ENCODE results near the gene MDM1. TPM values are rescaled to one million over a fixed set of nuclear protein-coding genes. Genes with fewer than 3 reads are reported as not detected.

The MDM1 gene
- polyA plus RNA-seq, 1 donor (not counting 4 experiments of a cell fraction or from before 2014, with no cell fraction given): 7.5 TPM

- Histone ChIP-seq H3K36me3 (ENCODE audit: control insufficient read depth in 2 of 2, extremely low read depth in 1 of 2, insufficient read depth in 2 of 2, low read length in 2 of 2) (no peaks in the 10 kb centered on the region), H3K79me2 (ENCODE audit: control insufficient read depth, insufficient read depth, low read length) (no peaks in the 10 kb centered on the region), H3K4me2 (ENCODE audit: control insufficient read depth, extremely low read depth, insufficient read depth, low read depth, low read length) (no peak overlapping the region), H3K27ac (ENCODE audit: control insufficient read depth, insufficient read depth, low read length) (no peak overlapping the region), H3K9ac (ENCODE audit: control insufficient read depth, extremely low read depth, insufficient read depth, low read length) (peak overlapping the region; percentile 30), H3K4me3 (ENCODE audit: control insufficient read depth in 2 of 3, extremely low read depth in 1 of 3, insufficient read depth in 2 of 3, low read depth in 1 of 3, low read length in 3 of 3) (no peak overlapping the region), H3K9me1 (ENCODE audit: control insufficient read depth, extremely low read depth, insufficient read depth, low read length) (no peaks in the 10 kb centered on the region), H3K27me3 (ENCODE audit: control insufficient read depth, extremely low read depth, insufficient read depth, low read length) (no peaks in the 10 kb centered on the region), H3K9me3 (ENCODE audit: control insufficient read depth, low read depth, low read length) (no peaks in the 10 kb centered on the region), H2AFZ (ENCODE audit: control insufficient read depth, low read length) (peak overlapping the region; percentile 24), H4K20me1 (ENCODE audit: control insufficient read depth, extremely low read depth, insufficient read depth, low read length) (no peaks in the 10 kb centered on the region), H3K4me1 (ENCODE audit: control insufficient read depth, extremely low read depth, insufficient read depth, low read length) (no peaks in the 10 kb centered on the region)
- FAIRE-seq (peak; percentile 86), DNase-seq (ENCODE audit: low read depth, low spot score) (no peak)
- dilution Hi-C loops (cut with MboI; ENCODE audit: extremely low pct_ligation_motif_present, low sequenced_read_pairs): no loop called here
- TF ChIP-seq CTCF (optimal IDR thresholded peaks at IDR 0.05 in 1 of 3, IDR thresholded peaks at IDR 0.05 in 1 of 3, conservative IDR thresholded peaks at IDR 0.05 in 1 of 3; ENCODE audit: extremely low read depth in 1 of 3, insufficient read depth in 2 of 3, low read length in 3 of 3): peak; percentile 32 to 61 (median 57)
- TF ChIP-seq EZH2 (IDR thresholded peaks at IDR 0.05; ENCODE audit: low read length): no peak
Measured at GRCh38 chr12:68358532-68359485, 26.6 kb upstream of the MDM1 start.

DNA sequence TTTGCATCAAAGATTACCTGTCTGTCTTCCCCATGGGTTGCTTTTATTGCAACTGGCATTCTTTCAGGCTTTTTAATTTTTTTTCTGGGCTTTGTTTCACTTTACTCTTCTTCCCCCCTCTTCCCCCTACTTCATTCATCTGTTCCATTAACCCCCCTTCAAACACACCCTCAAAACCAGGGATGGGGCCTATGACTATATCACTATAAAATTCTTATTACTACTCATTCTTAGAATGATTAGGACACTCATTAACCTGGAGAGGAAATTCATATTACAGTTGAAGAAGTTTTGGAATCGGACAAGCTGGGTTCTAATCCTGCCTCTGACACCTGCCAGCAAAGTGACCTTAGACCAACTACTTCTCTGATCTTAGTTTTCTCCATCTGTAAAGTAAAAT, 24.8 kb upstream of the MDM1 start:
- no peak for TF ChIP-seq EZH2 (IDR thresholded peaks at IDR 0.05; ENCODE audit: low read length)
- TF ChIP-seq CTCF (optimal IDR thresholded peaks at IDR 0.05 in 1 of 3, IDR thresholded peaks at IDR 0.05 in 1 of 3, conservative IDR thresholded peaks at IDR 0.05 in 1 of 3; ENCODE audit: extremely low read depth in 1 of 3, insufficient read depth in 2 of 3, low read length in 3 of 3): no peak
- dilution Hi-C loops (cut with MboI; ENCODE audit: extremely low pct_ligation_motif_present, low sequenced_read_pairs): no loop called here
- no peak overlapping the region for H3K4me2 ChIP-seq (ENCODE audit: control insufficient read depth, extremely low read depth, insufficient read depth, low read depth, low read length)
- H3K27me3 ChIP-seq (ENCODE audit: control insufficient read depth, extremely low read depth, insufficient read depth, low read length): no peaks in the 10 kb centered on the region
- H3K36me3 ChIP-seq (ENCODE audit: control insufficient read depth in 2 of 2, extremely low read depth in 1 of 2, insufficient read depth in 2 of 2, low read length in 2 of 2): no peaks in the 10 kb centered on the region
- no peak overlapping the region for H2AFZ ChIP-seq (ENCODE audit: control insufficient read depth, low read length)
- no peak overlapping the region for H3K4me3 ChIP-seq (ENCODE audit: control insufficient read depth in 2 of 3, extremely low read depth in 1 of 3, insufficient read depth in 2 of 3, low read depth in 1 of 3, low read length in 3 of 3)
- H3K27ac ChIP-seq (ENCODE audit: control insufficient read depth, insufficient read depth, low read length): no peak overlapping the region
- H3K79me2 ChIP-seq (ENCODE audit: control insufficient read depth, insufficient read depth, low read length): no peaks in the 10 kb centered on the region
- FAIRE-seq: no peak
- DNase-seq (ENCODE audit: low read depth, low spot score): no peak
- no peaks in the 10 kb centered on the region for H4K20me1 ChIP-seq (ENCODE audit: control insufficient read depth, extremely low read depth, insufficient read depth, low read length)
- H3K9ac ChIP-seq (ENCODE audit: control insufficient read depth, extremely low read depth, insufficient read depth, low read length): no peak overlapping the region
- H3K4me1 ChIP-seq (ENCODE audit: control insufficient read depth, extremely low read depth, insufficient read depth, low read length): peaks cover 5% of the 10 kb centered on the region
- no peaks in the 10 kb centered on the region for H3K9me1 ChIP-seq (ENCODE audit: control insufficient read depth, extremely low read depth, insufficient read depth, low read length)
- H3K9me3 ChIP-seq (ENCODE audit: control insufficient read depth, low read depth, low read length): no peaks in the 10 kb centered on the region
